GM23338 (cell line): ENCODE measurements around the gene SESN2. TPM values are rescaled to one million over a fixed set of nuclear protein-coding genes. Genes with fewer than 3 reads are reported as not detected.

Experiments used
- ATAC-seq: fragments of 200-7000 bp; cut with Tn5 transposase; 3 replicates; pipeline ENCODE4 v1.9.1; 2020
- DNase-seq: peaks from one replicate; pipeline ENCODE4 v3.0.0-alpha.2; 2015; ENCODE audit warnings: low spot score
- H2AFZ ChIP-seq: fragments of 200-600 bp; sonication (generic); 2 replicates; pipeline ENCODE4 v1.8.0; 2016; ENCODE audit warnings: antibody characterized with exemption, mild to moderate bottlenecking, moderate library complexity
- H3F3A ChIP-seq: fragments of 200-600 bp; sonication (generic); replicated peaks from 2 replicates; pipeline ENCODE4 v1.8.0; 2017; ENCODE audit warnings: antibody characterized with exemption, mixed run types, low read depth
- H3K27ac ChIP-seq: fragments of 200-600 bp; sonication (generic); 2 replicates; pipeline ENCODE4 v1.6.1; 2016; ENCODE audit warnings: low read depth
- H3K27me3 ChIP-seq: fragments of 200-600 bp; sonication (generic); 2 replicates; pipeline ENCODE4 v1.8.0; 2016; ENCODE audit warnings: mild to moderate bottlenecking, mixed run types, moderate library complexity; ENCODE audit not compliant: insufficient read depth
- H3K36me3 ChIP-seq: fragments of 200-600 bp; sonication (generic); 2 replicates; pipeline ENCODE4 v1.8.0; 2016; ENCODE audit warnings: mild to moderate bottlenecking; ENCODE audit not compliant: insufficient read depth
- H3K4me1 ChIP-seq: fragments of 200-600 bp; sonication (generic); 2 replicates; pipeline ENCODE4 v1.8.0; 2016; ENCODE audit warnings: mild to moderate bottlenecking, moderate library complexity; ENCODE audit not compliant: insufficient read depth
- H3K4me2 ChIP-seq: fragments of 200-600 bp; sonication (generic); 2 replicates; pipeline ENCODE4 v1.7.1; 2017; ENCODE audit warnings: mixed run types
- H3K4me3 ChIP-seq: fragments of 200-600 bp; sonication (generic); 2 replicates; pipeline ENCODE4 v1.6.1; 2016; ENCODE audit warnings: mixed run types
- H3K79me2 ChIP-seq: fragments of 200-600 bp; sonication (generic); replicated peaks from 2 replicates; pipeline ENCODE4 v1.8.0; 2017; ENCODE audit warnings: mild to moderate bottlenecking; ENCODE audit not compliant: insufficient read depth
- H3K9me2 ChIP-seq: fragments of 200-600 bp; sonication (generic); 2 replicates; pipeline ENCODE4 v1.8.0; 2017; ENCODE audit not compliant: insufficient read depth
- H4K20me1 ChIP-seq: fragments of 200-600 bp; sonication (generic); replicated peaks from 2 replicates; pipeline ENCODE4 v1.8.0; 2017; ENCODE audit warnings: mild to moderate bottlenecking; ENCODE audit not compliant: insufficient read depth
- H3K27ac Mint-ChIP-seq: 2 replicates; pipeline ENCODE4 v1.8.0; 2020; ENCODE audit warnings: inconsistent platforms, mild to moderate bottlenecking, moderate library complexity, mixed read lengths
- H3K27me3 Mint-ChIP-seq: 3 replicates; pipeline ENCODE4 v1.8.0; 2022; ENCODE audit warnings: low read depth, mild to moderate bottlenecking, moderate library complexity, mixed read lengths, inconsistent platforms; ENCODE audit not compliant: insufficient read depth, poor library complexity
- H3K36me3 Mint-ChIP-seq: 3 replicates; pipeline ENCODE4 v1.8.0; 2021; ENCODE audit warnings: low read depth, mild to moderate bottlenecking, inconsistent platforms, moderate library complexity, mixed read lengths
- H3K4me1 Mint-ChIP-seq: 3 replicates; pipeline ENCODE4 v1.8.0; 2020; ENCODE audit warnings: mild to moderate bottlenecking, inconsistent platforms, mixed read lengths
- H3K4me3 Mint-ChIP-seq: 3 replicates; pipeline ENCODE4 v1.8.0; 2021; ENCODE audit warnings: moderate library complexity, mild to moderate bottlenecking, inconsistent platforms, mixed read lengths
- H3K9me3 Mint-ChIP-seq: 3 replicates; pipeline ENCODE4 v1.8.0; 2020; ENCODE audit warnings: moderate library complexity, mild to moderate bottlenecking, inconsistent platforms, mixed read lengths
- CREB1 ChIP-seq: fragments of 250-450 bp; sonication (Bioruptor Pico); IDR thresholded peaks from 2 replicates; pipeline ENCODE4 v1.5.0; 2020; ENCODE audit warnings: low read depth, mild to moderate bottlenecking, moderate library complexity
- EZH2phosphoT487 ChIP-seq: fragments of 200-600 bp; sonication (generic); IDR thresholded peaks from one replicate; pipeline ENCODE4 v1.8.1; 2018; ENCODE audit warnings: antibody characterized with exemption; ENCODE audit not compliant: unreplicated experiment
- NANOG ChIP-seq: IDR thresholded peaks from 2 replicates; pipeline ENCODE4 v1.6.1; 2016; ENCODE audit warnings: antibody characterized with exemption, borderline replicate concordance
- STAT1 ChIP-seq: IDR thresholded peaks from one replicate; pipeline ENCODE4 v1.6.1; 2016; ENCODE audit warnings: antibody characterized with exemption; ENCODE audit not compliant: unreplicated experiment
- ZNF114 ChIP-seq: fragments of 250-450 bp; sonication (Bioruptor Pico); IDR thresholded peaks from 2 replicates; pipeline ENCODE4 v1.5.0; 2020; ENCODE audit warnings: mild to moderate bottlenecking, moderate library complexity
- ZNF331 ChIP-seq: fragments of 250-450 bp; sonication (Bioruptor Pico); IDR thresholded peaks from 2 replicates; pipeline ENCODE4 v1.5.0; 2020; ENCODE audit warnings: low read depth, mild to moderate bottlenecking, moderate library complexity
- polyA plus RNA-seq: library from polyadenylated mRNA; unstranded; fragments of >200 nt; fragmentation: Nextera tagmentation; extraction: Ambion mirVana; gene quantifications from 2 replicates; pipeline ENCODE4 v1.2.1, GENCODE V29; 2016
- total RNA-seq: library from RNA; depleted of rRNA; stranded (reverse); fragments of >200 nt; shearing (Covaris generic); gene quantifications from 2 replicates; pipeline ENCODE4 v1.2.3, GENCODE V29; 2014; rRNA removed
- TF ChIP-seq, protein P1 (sequence below), 2 experiments: fragments of 200-600 bp in 1 of 2; sonication (generic) in 1 of 2; conservative IDR thresholded peaks; 2 replicates each; pipeline versions ENCODE4 v1.5.1 to v1.6.1; 2016 to 2017; ENCODE audit warnings: antibody characterized with exemption in 2 of 2, low read depth in 2 of 2, mild to moderate bottlenecking in 2 of 2, moderate library complexity in 1 of 2

The SESN2 gene
- total and polyA plus RNA-seq, 2 experiments from 2014 or later = 22.8 to 52.1 TPM

DNA sequence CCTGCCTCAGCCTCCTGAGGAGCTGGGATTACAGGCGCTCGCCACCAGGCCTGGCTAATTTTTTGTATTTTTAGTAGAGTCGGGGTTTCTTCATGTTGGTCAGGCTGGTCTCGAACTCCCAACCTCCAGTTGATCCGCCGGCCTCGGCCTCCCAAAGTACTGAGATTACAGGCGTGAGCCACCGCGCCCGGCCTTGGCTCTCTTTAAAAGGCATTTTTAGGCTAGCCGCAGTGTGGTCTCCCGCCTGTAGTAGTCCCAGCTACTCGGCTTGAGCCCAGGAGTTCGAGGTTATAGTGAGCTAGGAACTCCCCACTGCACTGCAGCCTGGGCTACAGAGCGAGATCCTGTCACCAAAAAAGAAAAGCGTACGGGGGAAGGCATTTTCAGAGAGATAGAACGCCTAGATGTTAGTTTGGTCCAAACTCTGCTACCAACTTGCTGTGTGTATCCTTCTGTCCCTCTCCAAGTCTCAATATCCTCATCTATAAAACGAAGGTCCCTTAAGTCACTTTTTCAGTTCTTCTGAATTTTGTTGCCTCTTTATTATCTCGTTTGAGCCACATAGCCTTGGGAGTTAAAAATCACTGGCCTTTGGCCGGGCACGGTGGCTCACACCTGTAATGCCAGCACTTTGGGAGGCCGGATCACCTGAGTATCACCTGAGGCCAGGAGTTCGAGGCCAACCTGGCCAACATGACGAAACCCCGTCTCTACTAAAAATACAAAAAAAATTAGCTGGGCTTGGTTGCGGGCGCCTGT lies 70.3 kb downstream of the SESN2 start:
- H3K79me2 ChIP-seq = no peaks in the 10 kb centered on the region
- peak overlapping the region; percentile 56 for H3K4me3 ChIP-seq
- ATAC-seq (peak; percentile 81), DNase-seq (peak; percentile 76)
- H3K27me3 ChIP-seq = no peaks in the 10 kb centered on the region
- H3K36me3 ChIP-seq = peaks cover 6% of the 10 kb centered on the region; the same call in 1 of the 2 replicates
- H3K4me1 Mint-ChIP-seq = peaks cover 8% of the 10 kb centered on the region; the same call in 1 of the 3 replicates
- H3K4me1 ChIP-seq = no peaks in the 10 kb centered on the region
- H3K9me3 Mint-ChIP-seq = peaks cover 5% of the 10 kb centered on the region; the same call in 1 of the 3 replicates
- TF ChIP-seq STAT1 = no peak
- TF ChIP-seq, protein P1, sequence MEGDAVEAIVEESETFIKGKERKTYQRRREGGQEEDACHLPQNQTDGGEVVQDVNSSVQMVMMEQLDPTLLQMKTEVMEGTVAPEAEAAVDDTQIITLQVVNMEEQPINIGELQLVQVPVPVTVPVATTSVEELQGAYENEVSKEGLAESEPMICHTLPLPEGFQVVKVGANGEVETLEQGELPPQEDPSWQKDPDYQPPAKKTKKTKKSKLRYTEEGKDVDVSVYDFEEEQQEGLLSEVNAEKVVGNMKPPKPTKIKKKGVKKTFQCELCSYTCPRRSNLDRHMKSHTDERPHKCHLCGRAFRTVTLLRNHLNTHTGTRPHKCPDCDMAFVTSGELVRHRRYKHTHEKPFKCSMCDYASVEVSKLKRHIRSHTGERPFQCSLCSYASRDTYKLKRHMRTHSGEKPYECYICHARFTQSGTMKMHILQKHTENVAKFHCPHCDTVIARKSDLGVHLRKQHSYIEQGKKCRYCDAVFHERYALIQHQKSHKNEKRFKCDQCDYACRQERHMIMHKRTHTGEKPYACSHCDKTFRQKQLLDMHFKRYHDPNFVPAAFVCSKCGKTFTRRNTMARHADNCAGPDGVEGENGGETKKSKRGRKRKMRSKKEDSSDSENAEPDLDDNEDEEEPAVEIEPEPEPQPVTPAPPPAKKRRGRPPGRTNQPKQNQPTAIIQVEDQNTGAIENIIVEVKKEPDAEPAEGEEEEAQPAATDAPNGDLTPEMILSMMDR (conservative IDR thresholded peaks at IDR 0.05; ENCODE audit: low read depth in 2 of 2) = peak in 1 of 2 experiments; percentile 19; a peak in 1 of 4 replicates
- no peak for TF ChIP-seq NANOG
- TF ChIP-seq EZH2phosphoT487 = no peak
- no peak for TF ChIP-seq CREB1
- no peak for TF ChIP-seq ZNF331 (CRISPR knock-in tag)
- no peak for TF ChIP-seq ZNF114 (CRISPR knock-in tag)
- no peaks in the 10 kb centered on the region for H3F3A ChIP-seq
- H2AFZ ChIP-seq = no peak overlapping the region
- peak overlapping the region; percentile 76 for H3K4me2 ChIP-seq
- H3K27me3 Mint-ChIP-seq = peaks cover 7% of the 10 kb centered on the region
- peak overlapping the region; percentile 87 for H3K4me3 Mint-ChIP-seq
- peaks cover 16% of the 10 kb centered on the region for H3K36me3 Mint-ChIP-seq
- H3K27ac ChIP-seq = peak overlapping the region; percentile 94
- H4K20me1 ChIP-seq = no peaks in the 10 kb centered on the region
- no peaks in the 10 kb centered on the region for H3K9me2 ChIP-seq
- H3K27ac Mint-ChIP-seq = peak overlapping the region; percentile 97

Other genes with a start within 250 kb of the SESN2 start
- 25.5 and 33.6 TPM in 2 replicates for gene EYA3, start 170.9 kb upstream of the SESN2 start, total RNA-seq
- gene EYA3, start 170.9 kb upstream of the SESN2 start, polyA plus RNA-seq = 10.9 and 12.5 TPM in 2 replicates
- 0.27 and 0.76 TPM in 2 replicates for gene PTAFR, start 82.8 kb upstream of the SESN2 start, total RNA-seq
- 0.29 and 0.49 TPM in 2 replicates for gene PTAFR, start 82.8 kb upstream of the SESN2 start, polyA plus RNA-seq
- gene DNAJC8, start 26.5 kb upstream of the SESN2 start, total RNA-seq = 67.3 and 71.0 TPM in 2 replicates
- 208 and 210 TPM in 2 replicates for gene DNAJC8, start 26.5 kb upstream of the SESN2 start, polyA plus RNA-seq
- 230 and 282 TPM in 2 replicates for gene ATP5IF1, start 23.4 kb upstream of the SESN2 start, total RNA-seq
- gene ATP5IF1, start 23.4 kb upstream of the SESN2 start, polyA plus RNA-seq = 1,325 and 1,405 TPM in 2 replicates
- gene MED18, start 69.5 kb downstream of the SESN2 start, total RNA-seq = 11.9 and 12.6 TPM in 2 replicates
- gene MED18, start 69.5 kb downstream of the SESN2 start, polyA plus RNA-seq = 7.6 and 8.5 TPM in 2 replicates
- gene PHACTR4, start 110.2 kb downstream of the SESN2 start, total RNA-seq = 29.7 and 35.4 TPM in 2 replicates
- 47.1 and 54.1 TPM in 2 replicates for gene PHACTR4, start 110.2 kb downstream of the SESN2 start, polyA plus RNA-seq
- gene RCC1, start 246.5 kb downstream of the SESN2 start, total RNA-seq = 88.8 and 97.4 TPM in 2 replicates
- 35.6 and 36.9 TPM in 2 replicates for gene RCC1, start 246.5 kb downstream of the SESN2 start, polyA plus RNA-seq